NCI-H748 treated with DMSO at 0.1 percent for 48 hours (cell line): ENCODE results near the gene KIAA1586.

Source experiments
- DNase-seq: peaks from one replicate; lab custom pipeline; 2025; lab: John Stamatoyannopoulos, UW

The KIAA1586 gene

GRCh38 chr6:57104336-57104735 lies 57.8 kb downstream of the KIAA1586 start:
- DNase-seq, result no peak
